ENCODE results near the gene GNAZ. TPM values are rescaled to one million over a fixed set of nuclear protein-coding genes. Genes with fewer than 3 reads are reported as not detected.
A peak's percentile ranks its signal among the peaks of the same experiment; 100 is the strongest.
"Not testable (repeated sequence)": the region's sequence is repeated elsewhere in the genome, so short reads cannot be mapped to it uniquely, and the experiment has no call there.

The GNAZ gene
- under 1 TPM; 0.21 to 0.26 TPM for total RNA-seq

- ATAC-seq (peak; percentile 62), DNase-seq (no peak)
- H3K36me3 Mint-ChIP-seq (ENCODE audit: low read depth), result no peaks in the 10 kb centered on the region
- no peak within 1 kb of the TSS for H3K27ac Mint-ChIP-seq
- H3K4me3 Mint-ChIP-seq, result peak within 1 kb of the TSS; percentile 69
- ChIA-PET POLR2A (no interaction called here), CTCF (interaction anchor here (1.0 to 1.2 kb wide), 2 partner anchors 29 to 57 kb away, joined by 3 read pairs; no protein-coding TSS in a partner anchor)
- peaks cover 8% of the 10 kb centered on the region for H3K4me1 Mint-ChIP-seq (ENCODE audit: low read depth)
- H3K9me3 Mint-ChIP-seq (ENCODE audit: insufficient read depth), result no peaks in the 10 kb centered on the region
- peaks cover 41% of the 10 kb centered on the region for H3K27me3 Mint-ChIP-seq (ENCODE audit: low read depth)
Measured at GRCh38 chr22:23070418-23071229, at the start of gene GNAZ. GNAZ (plus strand) TSS chr22:23070519; CDS start chr22:23095696, 25,177 bp downstream.

GRCh38 chr22:23020659-23021293 is 49.5 kb upstream of the GNAZ start:
- Mint-ChIP-seq H3K4me1 (ENCODE audit: low read depth) (peaks cover 2% of the 10 kb centered on the region), H3K36me3 (ENCODE audit: low read depth) (no peaks in the 10 kb centered on the region), H3K4me3 (no peak overlapping the region), H3K27me3 (ENCODE audit: low read depth) (peaks cover 5% of the 10 kb centered on the region), H3K27ac (no peak overlapping the region), H3K9me3 (ENCODE audit: insufficient read depth) (no peaks in the 10 kb centered on the region)
- ATAC-seq, result no peak
- ChIA-PET POLR2A (no interaction called here), CTCF (interaction anchor here (1.1 kb wide), 1 partner anchor 9 kb away, joined by 3 read pairs; no protein-coding TSS in a partner anchor)
- no peak for DNase-seq

- ATAC-seq; POLR2A ChIA-PET; H3K9me3 Mint-ChIP-seq (ENCODE audit: insufficient read depth): not testable (repeated sequence)
Measured at GRCh38 chr22:23021660-23022353, 48.5 kb upstream of the GNAZ start.

GRCh38 chr22:23023294-23023693 is 47.0 kb upstream of the GNAZ start:
- Mint-ChIP-seq H3K4me3 (no peak overlapping the region), H3K36me3 (ENCODE audit: low read depth) (no peaks in the 10 kb centered on the region), H3K9me3 (ENCODE audit: insufficient read depth) (no peaks in the 10 kb centered on the region), H3K27ac (no peak overlapping the region), H3K4me1 (ENCODE audit: low read depth) (no peaks in the 10 kb centered on the region), H3K27me3 (ENCODE audit: low read depth) (no peaks in the 10 kb centered on the region)
- CTCF ChIA-PET, result no interaction called here
- POLR2A ChIA-PET, result no interaction called here
- DNase-seq, result peak; percentile 1
- ATAC-seq, result no peak

More at GRCh38 chr22:23021660-23022353, 48.5 kb upstream of the GNAZ start:
- H3K36me3 Mint-ChIP-seq (ENCODE audit: low read depth); H3K27me3 Mint-ChIP-seq (ENCODE audit: low read depth); DNase-seq; H3K27ac Mint-ChIP-seq; H3K4me1 Mint-ChIP-seq (ENCODE audit: low read depth); H3K4me3 Mint-ChIP-seq: not testable (repeated sequence)
- CTCF ChIA-PET, result interaction anchor here (1.1 kb wide), 1 partner anchor 10 kb away, joined by 3 read pairs; no protein-coding TSS in a partner anchor

GRCh38 chr22:23026777-23027176 is 43.5 kb upstream of the GNAZ start:
- Mint-ChIP-seq H3K9me3 (ENCODE audit: insufficient read depth) (no peaks in the 10 kb centered on the region), H3K27ac (no peak overlapping the region), H3K4me3 (no peak overlapping the region), H3K36me3 (ENCODE audit: low read depth) (no peaks in the 10 kb centered on the region), H3K27me3 (ENCODE audit: low read depth) (peaks cover 3% of the 10 kb centered on the region), H3K4me1 (ENCODE audit: low read depth) (no peaks in the 10 kb centered on the region)
- ATAC-seq (no peak), DNase-seq (no peak)
- CTCF ChIA-PET, result interaction anchor here (2.6 kb wide), 1 partner anchor 68 kb away, joined by 6 read pairs; no protein-coding TSS in a partner anchor
- POLR2A ChIA-PET, result interaction anchor here (0.8 kb wide), 1 partner anchor 8 kb away, joined by 3 read pairs; no protein-coding TSS in a partner anchor

GRCh38 chr22:23027849-23028248 is 42.5 kb upstream of the GNAZ start:
- H3K27me3 Mint-ChIP-seq (ENCODE audit: low read depth); DNase-seq; H3K4me1 Mint-ChIP-seq (ENCODE audit: low read depth); H3K36me3 Mint-ChIP-seq (ENCODE audit: low read depth); POLR2A ChIA-PET; H3K9me3 Mint-ChIP-seq (ENCODE audit: insufficient read depth); H3K27ac Mint-ChIP-seq; H3K4me3 Mint-ChIP-seq; ATAC-seq: not testable (repeated sequence)
- CTCF ChIA-PET, result interaction anchor here (2.6 kb wide), 1 partner anchor 69 kb away, joined by 6 read pairs; no protein-coding TSS in a partner anchor

- CTCF ChIA-PET, result interaction anchor here (1.3 kb wide), 1 partner anchor 70 kb away, joined by 3 read pairs; no protein-coding TSS in a partner anchor
- Mint-ChIP-seq H3K4me1 (ENCODE audit: low read depth) (no peaks in the 10 kb centered on the region), H3K9me3 (ENCODE audit: insufficient read depth) (no peaks in the 10 kb centered on the region), H3K27me3 (ENCODE audit: low read depth) (peaks cover 3% of the 10 kb centered on the region), H3K36me3 (ENCODE audit: low read depth) (no peaks in the 10 kb centered on the region), H3K4me3 (no peak overlapping the region), H3K27ac (no peak overlapping the region)
- no peak for DNase-seq
- no peak for ATAC-seq
- POLR2A ChIA-PET, result no interaction called here
Measured at GRCh38 chr22:23029521-23030228, 40.6 kb upstream of the GNAZ start.

GRCh38 chr22:23031381-23031780 is 38.9 kb upstream of the GNAZ start:
- no peak overlapping the region for H3K4me3 Mint-ChIP-seq

GRCh38 chr22:23031786-23032185 is 38.5 kb upstream of the GNAZ start:
- ChIA-PET POLR2A (no interaction called here), CTCF (no interaction called here)
- DNase-seq (no peak), ATAC-seq (no peak)
- H3K36me3 Mint-ChIP-seq (ENCODE audit: low read depth), result no peaks in the 10 kb centered on the region
- H3K4me1 Mint-ChIP-seq (ENCODE audit: low read depth), result peaks cover 6% of the 10 kb centered on the region
- H3K27ac Mint-ChIP-seq, result no peak overlapping the region
- no peaks in the 10 kb centered on the region for H3K9me3 Mint-ChIP-seq (ENCODE audit: insufficient read depth)
- no peak overlapping the region for H3K4me3 Mint-ChIP-seq
- peaks cover 3% of the 10 kb centered on the region for H3K27me3 Mint-ChIP-seq (ENCODE audit: low read depth)

More at GRCh38 chr22:23031381-23031780, 38.9 kb upstream of the GNAZ start:
- ChIA-PET POLR2A (no interaction called here), CTCF (no interaction called here)
- Mint-ChIP-seq H3K27ac (no peak overlapping the region), H3K4me1 (ENCODE audit: low read depth) (peaks cover 3% of the 10 kb centered on the region), H3K36me3 (ENCODE audit: low read depth) (no peaks in the 10 kb centered on the region), H3K27me3 (ENCODE audit: low read depth) (peaks cover 3% of the 10 kb centered on the region), H3K9me3 (ENCODE audit: insufficient read depth) (no peaks in the 10 kb centered on the region)
- DNase-seq, result no peak
- no peak for ATAC-seq

GRCh38 chr22:23032658-23033057 is 37.7 kb upstream of the GNAZ start:
- ChIA-PET POLR2A (no interaction called here), CTCF (interaction anchor here (0.7 kb wide), 1 partner anchor 258 kb away, joined by 3 read pairs; no protein-coding TSS in a partner anchor)
- H3K36me3 Mint-ChIP-seq (ENCODE audit: low read depth), result no peaks in the 10 kb centered on the region
- H3K27ac Mint-ChIP-seq, result no peak overlapping the region
- H3K27me3 Mint-ChIP-seq (ENCODE audit: low read depth), result peaks cover 3% of the 10 kb centered on the region
- DNase-seq (no peak), ATAC-seq (no peak)
- H3K4me3 Mint-ChIP-seq, result no peak overlapping the region
- H3K4me1 Mint-ChIP-seq (ENCODE audit: low read depth), result peaks cover 6% of the 10 kb centered on the region
- no peaks in the 10 kb centered on the region for H3K9me3 Mint-ChIP-seq (ENCODE audit: insufficient read depth)

- Mint-ChIP-seq H3K4me1 (ENCODE audit: low read depth) (peaks cover 6% of the 10 kb centered on the region), H3K27me3 (ENCODE audit: low read depth) (peaks cover 5% of the 10 kb centered on the region), H3K9me3 (ENCODE audit: insufficient read depth) (no peaks in the 10 kb centered on the region), H3K27ac (no peak overlapping the region), H3K4me3 (no peak overlapping the region), H3K36me3 (ENCODE audit: low read depth) (no peaks in the 10 kb centered on the region)
- ATAC-seq (no peak), DNase-seq (no peak)
- POLR2A ChIA-PET, result no interaction called here
- CTCF ChIA-PET, result interaction anchor here (0.7 kb wide), 1 partner anchor 258 kb away, joined by 3 read pairs; no protein-coding TSS in a partner anchor
Measured at GRCh38 chr22:23033116-23033905, 37.0 kb upstream of the GNAZ start.

Data from activated CD8-positive, alpha-beta T cell treated with anti-CD3 and anti-CD28 coated beads, Interleukin-2, amount 10 ng/mL, durations not matched to agents 7 days and 5 days (primary cell).